ENCODE results near the gene PAPOLA.

The PAPOLA gene

DNA sequence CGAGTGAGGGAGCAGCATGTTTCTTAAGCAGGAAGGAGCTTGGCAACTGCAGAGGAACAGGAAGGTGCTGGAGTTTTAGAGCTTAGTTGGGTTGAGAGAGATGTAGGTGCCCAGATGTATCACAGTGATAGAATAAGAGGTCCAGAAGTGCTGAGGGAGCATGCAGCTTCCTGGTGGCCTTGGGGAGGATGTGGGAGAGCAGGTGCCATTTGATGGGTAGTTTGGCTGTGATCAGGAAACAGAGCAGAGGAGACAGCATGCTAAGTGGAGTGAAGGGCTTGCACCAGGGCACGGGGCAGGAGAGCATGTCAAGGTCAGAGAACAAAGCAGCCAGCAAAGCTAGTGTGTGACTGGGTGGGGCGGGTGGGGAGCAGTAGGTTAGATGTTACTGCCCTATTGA, 74.8 kb downstream of the PAPOLA start:
- TF ChIP-seq, protein P1, sequence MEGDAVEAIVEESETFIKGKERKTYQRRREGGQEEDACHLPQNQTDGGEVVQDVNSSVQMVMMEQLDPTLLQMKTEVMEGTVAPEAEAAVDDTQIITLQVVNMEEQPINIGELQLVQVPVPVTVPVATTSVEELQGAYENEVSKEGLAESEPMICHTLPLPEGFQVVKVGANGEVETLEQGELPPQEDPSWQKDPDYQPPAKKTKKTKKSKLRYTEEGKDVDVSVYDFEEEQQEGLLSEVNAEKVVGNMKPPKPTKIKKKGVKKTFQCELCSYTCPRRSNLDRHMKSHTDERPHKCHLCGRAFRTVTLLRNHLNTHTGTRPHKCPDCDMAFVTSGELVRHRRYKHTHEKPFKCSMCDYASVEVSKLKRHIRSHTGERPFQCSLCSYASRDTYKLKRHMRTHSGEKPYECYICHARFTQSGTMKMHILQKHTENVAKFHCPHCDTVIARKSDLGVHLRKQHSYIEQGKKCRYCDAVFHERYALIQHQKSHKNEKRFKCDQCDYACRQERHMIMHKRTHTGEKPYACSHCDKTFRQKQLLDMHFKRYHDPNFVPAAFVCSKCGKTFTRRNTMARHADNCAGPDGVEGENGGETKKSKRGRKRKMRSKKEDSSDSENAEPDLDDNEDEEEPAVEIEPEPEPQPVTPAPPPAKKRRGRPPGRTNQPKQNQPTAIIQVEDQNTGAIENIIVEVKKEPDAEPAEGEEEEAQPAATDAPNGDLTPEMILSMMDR (conservative IDR thresholded peaks at IDR 0.05; ENCODE audit: low read depth) = no peak
- no peak overlapping the region for H3K27ac ChIP-seq
- POLR2A ChIA-PET (ENCODE audit: low non-redundant PET) = no interaction called here
- no peak for DNase-seq (ENCODE audit: low spot score)
- CTCF ChIA-PET = interaction anchor here (1.0 to 1.3 kb wide), 2 partner anchors 10 to 165 kb away, joined by 3 read pairs; no protein-coding TSS in a partner anchor

DNA sequence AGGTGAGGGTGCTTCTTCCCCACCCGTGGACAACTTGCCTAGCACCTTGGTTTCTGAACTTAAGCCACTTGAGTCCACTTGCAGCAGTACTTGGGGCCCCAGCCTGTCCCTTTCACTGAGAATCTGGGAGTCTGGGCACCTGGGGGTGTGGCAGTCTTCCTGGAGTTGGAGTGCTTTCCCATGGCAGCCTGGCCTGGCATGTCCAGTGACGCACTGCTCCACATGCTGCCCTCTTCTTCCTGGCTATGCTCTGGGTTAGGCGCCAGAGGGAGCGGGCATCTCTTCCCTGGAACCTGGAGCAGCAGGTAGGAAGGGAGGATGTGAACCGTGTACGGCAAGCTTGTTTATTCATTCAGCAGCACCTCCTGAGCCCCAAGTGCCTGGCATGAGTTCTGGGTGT, 76.4 kb downstream of the PAPOLA start:
- ChIA-PET CTCF (no interaction called here), POLR2A (ENCODE audit: low non-redundant PET) (no interaction called here)
- TF ChIP-seq, protein P1 (conservative IDR thresholded peaks at IDR 0.05; ENCODE audit: low read depth) = no peak
- no peak for DNase-seq (ENCODE audit: low spot score)
- H3K27ac ChIP-seq = no peak overlapping the region

DNA sequence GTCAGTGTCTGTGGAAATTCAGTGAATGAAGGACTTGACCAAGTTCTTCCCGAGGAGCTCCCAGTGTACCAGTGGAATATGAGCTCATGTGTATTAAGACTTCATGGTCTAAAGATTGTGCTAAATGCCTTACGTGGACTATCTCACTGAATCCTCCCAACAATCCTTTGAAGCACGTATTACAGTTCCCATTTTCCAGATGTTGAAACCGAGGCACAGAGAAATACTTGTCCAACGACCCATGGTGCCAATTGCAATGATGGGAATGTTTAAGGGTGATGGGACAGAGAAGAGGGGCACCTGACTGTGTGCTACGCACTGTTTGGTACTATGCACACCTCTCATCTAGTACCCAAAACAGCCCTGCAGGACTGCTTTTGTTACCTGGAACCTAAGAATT, 77.2 kb downstream of the PAPOLA start:
- POLR2A ChIA-PET (ENCODE audit: low non-redundant PET) = no interaction called here
- CTCF ChIA-PET = no interaction called here
- TF ChIP-seq, protein P1 (conservative IDR thresholded peaks at IDR 0.05; ENCODE audit: low read depth) = no peak

DNA sequence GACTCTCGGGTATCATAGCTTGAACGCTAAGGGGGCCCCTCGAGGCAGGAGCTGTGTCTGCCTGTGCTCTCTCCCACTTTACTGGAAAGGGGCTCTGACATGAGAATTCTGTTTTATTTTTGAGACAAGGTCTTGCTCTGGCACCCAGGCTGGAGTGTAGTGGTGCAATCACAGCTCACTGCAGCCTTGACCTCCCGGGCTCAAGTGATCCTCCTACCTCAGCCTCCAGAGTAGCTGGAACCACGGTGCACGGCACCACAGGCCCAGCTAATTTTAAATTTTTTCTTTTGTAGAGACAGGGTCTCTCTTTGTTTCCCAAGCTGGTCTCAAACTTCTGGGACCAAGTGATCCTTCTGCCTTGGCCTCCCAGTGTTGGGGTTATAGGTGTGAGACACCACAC, 77.7 kb downstream of the PAPOLA start:
- TF ChIP-seq, protein P1 (conservative IDR thresholded peaks at IDR 0.05; ENCODE audit: low read depth) = no peak
- H3K27ac ChIP-seq = no peak overlapping the region
- DNase-seq (ENCODE audit: low spot score) = no peak
- ChIA-PET POLR2A (ENCODE audit: low non-redundant PET) (no interaction called here), CTCF (no interaction called here)

More for the DNA sequence above, 77.2 kb downstream of the PAPOLA start:
- no peak overlapping the region for H3K27ac ChIP-seq
- DNase-seq (ENCODE audit: low spot score) = no peak

DNA sequence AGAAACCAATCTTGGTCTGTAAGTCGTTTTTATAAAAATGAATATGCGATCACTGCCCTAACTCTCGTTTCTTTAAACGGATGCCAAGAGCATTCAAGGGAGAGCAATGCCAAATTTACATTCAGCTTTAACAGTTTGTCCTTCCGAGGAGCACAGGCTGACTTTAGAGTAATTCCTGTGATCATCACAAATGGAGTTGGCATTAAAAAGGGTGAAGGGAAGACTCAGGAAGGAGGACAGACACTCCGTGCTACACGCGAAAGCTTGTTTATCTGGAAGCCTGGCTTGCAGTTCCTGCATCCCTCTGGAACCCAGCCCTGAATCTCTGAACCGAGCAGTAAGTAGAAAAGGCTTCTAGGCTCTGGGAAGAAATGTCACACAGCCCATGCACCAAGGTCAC, 78.4 kb downstream of the PAPOLA start:
- TF ChIP-seq, protein P1 (conservative IDR thresholded peaks at IDR 0.05; ENCODE audit: low read depth) = no peak
- no peak for DNase-seq (ENCODE audit: low spot score)
- ChIA-PET POLR2A (ENCODE audit: low non-redundant PET) (no interaction called here), CTCF (interaction anchor here (0.5 to 0.6 kb wide), 2 partner anchors 98 to 173 kb away, joined by 3 to 4 read pairs; no protein-coding TSS in a partner anchor)
- no peak overlapping the region for H3K27ac ChIP-seq

DNA sequence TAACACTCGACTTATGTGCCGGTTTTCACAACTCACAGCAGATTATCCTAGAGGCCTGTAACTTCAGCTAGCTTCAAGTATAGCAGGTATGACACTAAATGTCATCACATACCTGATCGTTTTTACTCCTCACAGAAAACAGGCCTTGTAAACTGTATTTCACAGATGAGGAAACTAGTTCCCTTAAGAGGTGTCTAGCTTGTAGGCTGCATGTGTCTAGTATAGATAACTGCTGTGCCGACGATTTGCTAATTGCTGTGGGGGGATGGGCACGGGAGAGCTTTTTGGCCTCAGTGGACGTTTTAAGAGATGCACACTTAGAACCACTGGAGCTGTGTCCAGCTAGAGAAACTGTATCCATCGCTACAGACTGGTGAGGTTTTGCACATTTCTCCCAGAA, 78.8 kb downstream of the PAPOLA start:
- CTCF ChIA-PET = interaction anchor here (0.6 kb wide), 1 partner anchor 172 kb away, joined by 3 read pairs; no protein-coding TSS in a partner anchor
- TF ChIP-seq, protein P1 (conservative IDR thresholded peaks at IDR 0.05; ENCODE audit: low read depth) = no peak
- no peak overlapping the region for H3K27ac ChIP-seq
- DNase-seq (ENCODE audit: low spot score) = no peak
- POLR2A ChIA-PET (ENCODE audit: low non-redundant PET) = no interaction called here

DNA sequence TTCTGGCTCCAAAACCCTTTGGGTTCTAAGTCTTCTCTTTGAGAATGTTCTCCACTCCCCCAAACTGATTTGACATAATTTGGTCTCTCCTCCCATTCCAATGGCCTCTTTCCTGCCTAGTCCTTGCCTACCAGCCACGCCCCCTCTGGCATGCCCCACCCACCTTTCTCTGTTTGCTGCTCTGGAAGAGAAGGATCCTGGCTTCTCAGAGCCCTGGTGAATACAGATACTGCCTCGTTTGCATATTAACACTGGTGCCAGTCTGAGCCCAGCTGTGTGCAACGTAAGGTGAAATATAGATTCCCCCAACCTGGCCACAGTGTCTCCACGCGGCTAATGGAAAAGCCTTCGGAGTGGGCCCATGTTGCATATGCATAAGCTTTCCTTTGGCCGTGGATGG, 79.7 kb downstream of the PAPOLA start:
- no peak for DNase-seq (ENCODE audit: low spot score)
- CTCF ChIA-PET = no interaction called here
- POLR2A ChIA-PET (ENCODE audit: low non-redundant PET) = no interaction called here
- TF ChIP-seq, protein P1 (conservative IDR thresholded peaks at IDR 0.05; ENCODE audit: low read depth) = no peak
- no peak overlapping the region for H3K27ac ChIP-seq
